ENCODE results near the gene LUC7L3. TPM values are rescaled to one million over a fixed set of nuclear protein-coding genes. Genes with fewer than 3 reads are reported as not detected.

The LUC7L3 gene
- polyA plus RNA-seq, 3 donors = 14.6 to 49.8 (median 17.1) TPM

DNA sequence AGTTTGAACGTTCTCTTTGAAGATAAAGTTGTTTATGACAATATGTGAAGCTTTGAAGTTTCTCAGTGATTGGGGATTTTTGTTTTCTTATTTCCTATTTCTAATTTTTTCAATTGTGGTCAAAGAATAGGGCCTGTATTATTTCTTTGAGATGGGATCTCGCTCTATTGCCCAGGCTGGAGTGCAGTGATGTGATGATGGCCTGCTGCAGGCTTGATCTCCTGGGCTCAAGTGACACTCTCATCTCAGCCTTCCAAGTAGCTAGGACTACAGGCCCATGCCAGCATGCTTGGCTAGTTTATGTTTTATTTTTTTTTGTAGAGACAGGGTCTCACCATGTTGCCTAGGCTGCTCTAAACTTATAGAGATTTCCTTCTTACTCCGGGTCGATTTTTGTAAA is 59.6 kb downstream of the LUC7L3 start:
- intact Hi-C loops (cut with micrococcal nuclease) = no loop called here
- no CpG with 5 or more reads among the region's 4 CpGs for WGBS (ENCODE audit: insufficient coverage)
- Histone ChIP-seq H3K4me1 (ENCODE audit: control insufficient read depth in 1 of 2, insufficient read depth in 2 of 2, low read length in 2 of 2) (peaks cover 0 to 3% of the 10 kb centered on the region in 2 donors), H3K27me3 (ENCODE audit: control insufficient read depth in 2 of 2, insufficient read depth in 2 of 2, low read length in 2 of 2) (peaks cover 0 to 6% of the 10 kb centered on the region in 2 donors), H3K9ac (ENCODE audit: insufficient read depth, low read length, poor library complexity, severe bottlenecking) (no peak overlapping the region), H3K4me3 (replicated peaks in 1 of 3; ENCODE audit: low read depth in 2 of 3, low read length in 3 of 3) (no peak overlapping the region), H3K4me2 (replicated peaks; ENCODE audit: extremely low read depth, low read length, poor library complexity, severe bottlenecking) (no peak overlapping the region), H3K9me3 (replicated peaks in 1 of 2; ENCODE audit: control insufficient read depth in 1 of 2, insufficient read depth in 1 of 2, low read length in 2 of 2) (no peaks in the 10 kb centered on the region), H4K20me1 (ENCODE audit: insufficient read depth, low read length) (no peaks in the 10 kb centered on the region), H3K36me3 (replicated peaks in 1 of 2; ENCODE audit: control insufficient read depth in 1 of 2, insufficient read depth in 2 of 2, low read length in 2 of 2) (no peaks in the 10 kb centered on the region), H3K79me2 (ENCODE audit: insufficient read depth, low read length) (no peaks in the 10 kb centered on the region), H2AFZ (ENCODE audit: insufficient read depth, low read depth, low read length, poor library complexity, severe bottlenecking) (no peak overlapping the region), H3K27ac (ENCODE audit: low read depth in 1 of 2, low read length in 2 of 2) (no peak overlapping the region)
- peaks cover 6 to 14% (median 14%) of the 10 kb centered on the region in 3 donors for H3K27me3 Mint-ChIP-seq (ENCODE audit: low read depth in 3 of 3)
- peaks cover 9% of the 10 kb centered on the region for H3K4me1 Mint-ChIP-seq
- no peak overlapping the region for H3K27ac Mint-ChIP-seq
- no peaks in the 10 kb centered on the region for H3K36me3 Mint-ChIP-seq
- no peak for DNase-seq
- TF ChIP-seq, protein P1, sequence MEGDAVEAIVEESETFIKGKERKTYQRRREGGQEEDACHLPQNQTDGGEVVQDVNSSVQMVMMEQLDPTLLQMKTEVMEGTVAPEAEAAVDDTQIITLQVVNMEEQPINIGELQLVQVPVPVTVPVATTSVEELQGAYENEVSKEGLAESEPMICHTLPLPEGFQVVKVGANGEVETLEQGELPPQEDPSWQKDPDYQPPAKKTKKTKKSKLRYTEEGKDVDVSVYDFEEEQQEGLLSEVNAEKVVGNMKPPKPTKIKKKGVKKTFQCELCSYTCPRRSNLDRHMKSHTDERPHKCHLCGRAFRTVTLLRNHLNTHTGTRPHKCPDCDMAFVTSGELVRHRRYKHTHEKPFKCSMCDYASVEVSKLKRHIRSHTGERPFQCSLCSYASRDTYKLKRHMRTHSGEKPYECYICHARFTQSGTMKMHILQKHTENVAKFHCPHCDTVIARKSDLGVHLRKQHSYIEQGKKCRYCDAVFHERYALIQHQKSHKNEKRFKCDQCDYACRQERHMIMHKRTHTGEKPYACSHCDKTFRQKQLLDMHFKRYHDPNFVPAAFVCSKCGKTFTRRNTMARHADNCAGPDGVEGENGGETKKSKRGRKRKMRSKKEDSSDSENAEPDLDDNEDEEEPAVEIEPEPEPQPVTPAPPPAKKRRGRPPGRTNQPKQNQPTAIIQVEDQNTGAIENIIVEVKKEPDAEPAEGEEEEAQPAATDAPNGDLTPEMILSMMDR (IDR thresholded peaks at IDR 0.05) = no peak
- peaks cover 0 to 3% (median 0%) of the 10 kb centered on the region in 7 donors for H3K9me3 Mint-ChIP-seq
- no peak overlapping the region for H3K4me3 Mint-ChIP-seq

- no CpG with 5 or more reads among the region's 9 CpGs for WGBS (ENCODE audit: insufficient coverage)
- Mint-ChIP-seq H3K4me1 (peaks cover 9% of the 10 kb centered on the region), H3K27me3 (ENCODE audit: low read depth in 3 of 3) (peaks cover 6 to 14% (median 12%) of the 10 kb centered on the region in 3 donors), H3K9me3 (peaks cover 0 to 3% (median 0%) of the 10 kb centered on the region in 7 donors), H3K27ac (no peak overlapping the region), H3K36me3 (no peaks in the 10 kb centered on the region), H3K4me3 (no peak overlapping the region)
- no peak for DNase-seq
- no peaks in the 10 kb centered on the region for H3K36me3 ChIP-seq (replicated peaks in 1 of 2; ENCODE audit: control insufficient read depth in 1 of 2, insufficient read depth in 2 of 2, low read length in 2 of 2)
- no peak overlapping the region for H2AFZ ChIP-seq (ENCODE audit: insufficient read depth, low read depth, low read length, poor library complexity, severe bottlenecking)
- H3K27ac ChIP-seq (ENCODE audit: low read depth in 1 of 2, low read length in 2 of 2) = no peak overlapping the region
- peaks cover 0 to 3% of the 10 kb centered on the region in 2 donors for H3K4me1 ChIP-seq (ENCODE audit: control insufficient read depth in 1 of 2, insufficient read depth in 2 of 2, low read length in 2 of 2)
- H3K79me2 ChIP-seq (ENCODE audit: insufficient read depth, low read length) = no peaks in the 10 kb centered on the region
- H3K4me3 ChIP-seq (replicated peaks in 1 of 3; ENCODE audit: low read depth in 2 of 3, low read length in 3 of 3) = no peak overlapping the region
- H3K27me3 ChIP-seq (ENCODE audit: control insufficient read depth in 2 of 2, insufficient read depth in 2 of 2, low read length in 2 of 2) = peaks cover 0 to 6% of the 10 kb centered on the region in 2 donors
- intact Hi-C loops (cut with micrococcal nuclease) = no loop called here
- H3K9ac ChIP-seq (ENCODE audit: insufficient read depth, low read length, poor library complexity, severe bottlenecking) = no peak overlapping the region
- TF ChIP-seq, protein P1 (IDR thresholded peaks at IDR 0.05) = no peak
- H3K4me2 ChIP-seq (replicated peaks; ENCODE audit: extremely low read depth, low read length, poor library complexity, severe bottlenecking) = no peak overlapping the region
- no peaks in the 10 kb centered on the region for H4K20me1 ChIP-seq (ENCODE audit: insufficient read depth, low read length)
- H3K9me3 ChIP-seq (replicated peaks in 1 of 2; ENCODE audit: control insufficient read depth in 1 of 2, insufficient read depth in 1 of 2, low read length in 2 of 2) = no peaks in the 10 kb centered on the region
Observed at GRCh38 chr17:50779747-50780353, 60.4 kb downstream of the LUC7L3 start.

Data from CD14-positive monocyte (primary cell).